Stimulated activated CD4-positive, alpha-beta T cell treated with anti-CD3 and anti-CD28 coated beads, Interleukin-4, amount 100 ng/mL, for 48 hours (primary cell): ENCODE results near the gene RAP1GDS1.
A peak's percentile ranks its signal among the peaks of the same experiment; 100 is the strongest.

ENCODE experiments used
- DNase-seq, 2 donors: peaks; one replicate each; pipeline ENCODE4 v3.0.0-alpha.2; 2020; ENCODE audit warnings: low read depth in 2 of 2

RAP1GDS1 gene, protein sequence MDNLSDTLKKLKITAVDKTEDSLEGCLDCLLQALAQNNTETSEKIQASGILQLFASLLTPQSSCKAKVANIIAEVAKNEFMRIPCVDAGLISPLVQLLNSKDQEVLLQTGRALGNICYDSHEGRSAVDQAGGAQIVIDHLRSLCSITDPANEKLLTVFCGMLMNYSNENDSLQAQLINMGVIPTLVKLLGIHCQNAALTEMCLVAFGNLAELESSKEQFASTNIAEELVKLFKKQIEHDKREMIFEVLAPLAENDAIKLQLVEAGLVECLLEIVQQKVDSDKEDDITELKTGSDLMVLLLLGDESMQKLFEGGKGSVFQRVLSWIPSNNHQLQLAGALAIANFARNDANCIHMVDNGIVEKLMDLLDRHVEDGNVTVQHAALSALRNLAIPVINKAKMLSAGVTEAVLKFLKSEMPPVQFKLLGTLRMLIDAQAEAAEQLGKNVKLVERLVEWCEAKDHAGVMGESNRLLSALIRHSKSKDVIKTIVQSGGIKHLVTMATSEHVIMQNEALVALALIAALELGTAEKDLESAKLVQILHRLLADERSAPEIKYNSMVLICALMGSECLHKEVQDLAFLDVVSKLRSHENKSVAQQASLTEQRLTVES

GRCh38 chr4:98260579-98261404 lies at the start of gene RAP1GDS1:
RAP1GDS1 (plus strand) TSS chr4:98261384; CDS start chr4:98261566, 182 bp downstream.
- DNase-seq: peak; percentile 87 to 94

DNA sequence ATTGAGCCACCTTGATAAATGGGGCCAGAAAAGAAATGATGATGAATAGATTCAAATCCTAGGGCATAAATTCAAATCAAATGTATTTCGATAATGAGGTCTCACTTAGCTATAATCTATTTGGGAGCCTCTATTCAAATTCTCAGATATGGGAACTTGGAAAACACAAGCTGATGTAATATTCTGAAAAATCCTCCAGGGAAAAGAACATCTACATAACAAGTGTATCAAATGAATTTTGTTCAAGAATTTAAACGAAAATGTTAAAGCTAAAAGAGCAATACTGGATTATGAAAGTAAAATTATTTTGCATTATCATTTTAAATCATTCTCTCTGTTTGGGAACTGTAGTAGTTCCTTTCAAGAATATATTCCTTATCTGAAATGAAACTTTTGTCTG lies 38.9 kb upstream of the RAP1GDS1 start:
- no peak for DNase-seq

GRCh38 chr4:98226396-98226795 lies 34.8 kb upstream of the RAP1GDS1 start:
- no peak for DNase-seq

GRCh38 chr4:98230961-98231360 lies 30.2 kb upstream of the RAP1GDS1 start:
- no peak for DNase-seq

- DNase-seq: no peak
These were observed 29.0 kb upstream of the RAP1GDS1 start for GRCh38 chr4:98232202-98232601.

DNA sequence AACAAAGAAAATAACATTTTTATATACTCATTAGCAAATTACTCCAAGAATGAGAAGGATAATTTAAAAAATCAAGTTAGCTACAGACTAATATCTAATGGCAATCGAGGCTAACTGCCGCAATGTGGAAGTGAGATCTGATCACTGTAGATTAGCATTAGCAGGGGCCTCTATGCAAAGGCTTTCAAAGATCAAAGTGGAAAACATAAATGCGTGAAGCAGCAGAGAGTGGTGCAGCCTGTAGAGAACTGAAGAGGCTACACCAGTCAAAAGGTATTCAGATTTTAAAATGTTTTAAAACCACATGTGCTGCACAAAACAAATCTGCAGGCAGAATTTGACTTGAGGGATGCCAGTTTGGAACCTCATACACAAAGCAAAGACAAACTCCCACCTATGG lies 24.0 kb upstream of the RAP1GDS1 start:
- no peak for DNase-seq

- no peak for DNase-seq
These were observed 19.1 kb upstream of the RAP1GDS1 start for GRCh38 chr4:98242063-98242462.

DNA sequence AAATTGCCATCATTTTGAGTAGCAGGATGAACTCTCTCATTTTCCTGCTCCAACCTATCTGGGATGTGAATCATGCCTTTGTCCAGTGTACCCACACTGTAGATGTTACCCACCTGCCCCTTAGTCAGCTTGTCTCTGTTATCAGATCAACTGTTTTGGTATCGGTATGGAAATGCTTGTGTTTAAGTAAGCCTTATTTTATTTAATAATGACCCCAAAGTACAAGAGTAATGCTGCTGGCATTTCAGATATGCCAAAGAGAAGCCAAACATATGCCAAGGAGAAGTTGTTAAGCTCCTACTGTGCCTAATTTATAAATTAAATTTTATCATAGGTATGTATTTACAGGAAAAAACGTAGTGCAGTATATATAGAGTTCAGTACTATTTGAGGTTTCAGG lies 18.6 kb upstream of the RAP1GDS1 start:
- no peak for DNase-seq

DNA sequence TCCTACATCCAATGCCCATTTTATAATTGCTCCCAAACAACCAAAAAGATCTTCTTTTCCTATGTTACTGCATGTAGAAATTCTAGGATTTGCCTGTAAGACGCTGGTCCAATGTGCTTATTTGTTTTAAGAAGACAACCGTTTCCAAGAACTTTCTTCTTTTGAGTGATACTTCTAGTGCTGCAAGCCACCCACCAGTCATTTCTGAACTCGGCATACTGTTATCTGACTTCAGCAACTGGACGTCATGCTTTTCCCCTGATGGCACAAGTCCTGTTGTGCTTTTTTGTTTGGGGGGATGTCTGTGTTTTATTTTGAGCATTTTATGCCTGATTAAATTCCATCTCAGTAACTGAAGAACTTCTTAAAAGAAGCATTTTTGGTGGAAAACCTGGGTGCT lies 16.0 kb upstream of the RAP1GDS1 start:
- DNase-seq: no peak

DNA sequence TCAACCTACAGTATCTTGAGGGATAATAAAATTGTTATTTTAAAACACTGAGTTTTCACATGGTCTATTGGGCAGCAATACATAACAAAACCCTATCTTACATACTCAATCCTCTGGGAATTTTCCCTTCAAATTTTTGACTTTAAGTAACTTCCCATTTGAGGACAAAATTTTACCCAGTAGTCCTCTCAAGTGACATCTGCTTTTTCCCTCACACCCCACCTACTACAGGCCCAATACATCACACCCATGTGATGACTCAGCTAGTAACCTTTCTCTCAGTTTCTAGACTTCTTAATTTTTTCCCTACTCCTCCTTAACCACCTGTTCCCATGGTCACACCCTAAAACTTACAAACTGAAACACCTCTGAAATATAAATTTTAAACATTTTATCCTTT lies 12.2 kb upstream of the RAP1GDS1 start:
- DNase-seq: no peak

DNA sequence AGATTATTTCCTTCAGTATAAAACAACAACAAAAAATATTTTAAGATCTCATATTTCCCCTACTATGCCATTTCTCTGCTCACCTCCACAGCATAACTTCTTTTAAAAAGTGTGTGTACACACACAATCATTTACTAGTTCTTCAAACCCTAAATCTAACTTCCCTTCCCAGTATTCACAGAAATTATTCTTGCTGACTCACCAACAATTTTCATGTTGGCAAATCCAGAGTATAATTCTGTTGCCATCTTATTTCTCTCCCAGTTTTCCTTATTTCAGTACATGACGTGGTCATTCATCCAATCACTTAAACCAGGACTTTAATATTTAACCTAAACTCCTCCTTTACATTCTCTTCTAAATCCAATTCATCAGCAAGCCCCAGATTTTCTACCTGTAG lies 11.4 kb upstream of the RAP1GDS1 start:
- no peak for DNase-seq

DNA sequence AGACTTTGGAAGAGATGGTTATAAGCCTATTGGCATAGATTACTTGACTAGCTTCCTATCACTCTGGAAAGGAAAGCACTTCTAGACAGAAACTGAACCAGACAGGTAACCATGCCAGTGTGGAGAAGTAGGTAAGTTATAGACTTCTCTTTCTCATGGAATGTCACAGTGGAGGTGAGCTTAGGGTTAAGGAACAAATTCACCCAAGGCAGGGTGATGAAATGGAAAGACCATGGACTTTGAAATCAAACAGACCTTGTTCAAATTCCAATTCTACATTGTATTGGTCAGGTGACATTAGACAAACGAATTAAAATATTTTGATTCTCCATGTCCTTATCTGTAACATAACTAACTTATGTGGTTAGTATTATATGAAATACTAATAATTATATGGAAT lies 7.7 kb upstream of the RAP1GDS1 start:
- DNase-seq: no peak

DNA sequence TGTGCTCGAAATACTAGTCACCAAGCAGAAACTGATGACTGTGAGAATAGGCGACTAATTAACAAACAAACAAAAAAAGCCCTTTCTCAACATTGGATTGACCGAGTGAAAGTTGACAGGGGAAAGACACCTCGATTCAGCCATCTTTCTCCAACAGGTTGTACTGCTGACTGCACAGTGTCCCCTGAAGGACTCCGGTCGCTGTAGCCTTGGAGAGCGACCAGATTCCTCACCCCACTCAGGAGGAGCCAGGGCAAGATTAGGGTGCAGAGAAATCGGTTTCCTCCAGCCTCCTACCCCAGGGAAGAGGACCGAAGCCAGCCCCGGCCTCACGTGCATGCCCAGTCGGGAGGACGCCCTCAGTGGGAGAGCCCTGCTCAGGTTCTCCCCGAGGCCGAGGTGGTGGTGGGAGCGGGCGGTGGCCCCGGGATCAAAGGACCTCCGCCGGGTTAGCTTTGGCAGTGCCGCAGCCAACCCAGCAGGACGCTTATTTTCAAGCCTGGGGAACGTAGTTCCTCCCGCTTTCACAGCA lies 1.1 kb upstream of the RAP1GDS1 start:
- peak; percentile 31 for DNase-seq

DNA sequence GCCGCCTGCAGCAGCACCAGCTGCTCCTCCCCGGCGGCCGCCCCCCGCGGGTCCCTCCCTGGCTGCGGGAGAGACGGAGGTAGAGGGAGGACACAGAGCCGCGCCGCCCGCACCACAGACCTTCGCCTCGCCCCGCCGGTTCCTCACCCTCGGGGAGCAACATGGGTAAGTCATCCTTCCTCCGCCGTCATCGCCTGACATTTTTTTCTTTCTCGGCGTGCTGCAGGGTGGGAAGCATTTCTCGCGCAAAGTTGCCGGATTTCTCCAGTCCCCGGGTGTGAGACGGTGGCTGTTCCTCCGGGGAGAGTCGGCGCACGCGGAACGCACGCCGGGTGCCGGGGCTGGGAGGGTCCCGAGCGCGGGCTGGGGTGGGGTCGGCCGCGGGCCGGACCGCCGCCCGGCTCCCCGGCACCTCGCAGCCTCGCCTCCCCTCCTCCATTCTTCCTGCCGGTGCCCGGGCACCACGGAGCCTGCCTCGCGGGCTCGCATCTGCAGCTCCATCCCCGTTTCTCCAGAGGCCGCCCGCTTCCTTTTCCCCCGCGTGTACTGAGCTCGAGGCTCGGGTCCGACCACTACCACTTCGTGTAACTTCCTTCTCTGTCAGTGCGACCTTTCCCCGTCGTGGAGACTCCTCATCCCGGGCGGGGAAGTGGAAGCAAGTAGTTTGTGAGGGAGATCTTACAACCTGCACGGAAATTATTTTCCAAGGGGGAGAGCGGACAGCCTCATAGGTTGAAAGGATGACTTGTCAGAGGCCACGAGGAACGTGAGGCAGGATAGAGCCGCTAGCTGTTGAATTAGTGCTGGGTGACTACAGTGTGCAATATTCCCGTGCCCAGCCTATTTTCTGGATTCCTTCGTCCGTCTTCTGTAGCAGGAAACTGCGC lies 464 bp downstream of the RAP1GDS1 start:
- peak; percentile 22 to 49 for DNase-seq

- no peak for DNase-seq
These were observed 1.2 kb downstream of the RAP1GDS1 start for GRCh38 chr4:98262431-98262830.

GRCh38 chr4:98267498-98267897 lies 6.3 kb downstream of the RAP1GDS1 start:
- DNase-seq: no peak

- no peak for DNase-seq
These were observed 14.0 kb downstream of the RAP1GDS1 start for GRCh38 chr4:98275145-98275544.

DNA sequence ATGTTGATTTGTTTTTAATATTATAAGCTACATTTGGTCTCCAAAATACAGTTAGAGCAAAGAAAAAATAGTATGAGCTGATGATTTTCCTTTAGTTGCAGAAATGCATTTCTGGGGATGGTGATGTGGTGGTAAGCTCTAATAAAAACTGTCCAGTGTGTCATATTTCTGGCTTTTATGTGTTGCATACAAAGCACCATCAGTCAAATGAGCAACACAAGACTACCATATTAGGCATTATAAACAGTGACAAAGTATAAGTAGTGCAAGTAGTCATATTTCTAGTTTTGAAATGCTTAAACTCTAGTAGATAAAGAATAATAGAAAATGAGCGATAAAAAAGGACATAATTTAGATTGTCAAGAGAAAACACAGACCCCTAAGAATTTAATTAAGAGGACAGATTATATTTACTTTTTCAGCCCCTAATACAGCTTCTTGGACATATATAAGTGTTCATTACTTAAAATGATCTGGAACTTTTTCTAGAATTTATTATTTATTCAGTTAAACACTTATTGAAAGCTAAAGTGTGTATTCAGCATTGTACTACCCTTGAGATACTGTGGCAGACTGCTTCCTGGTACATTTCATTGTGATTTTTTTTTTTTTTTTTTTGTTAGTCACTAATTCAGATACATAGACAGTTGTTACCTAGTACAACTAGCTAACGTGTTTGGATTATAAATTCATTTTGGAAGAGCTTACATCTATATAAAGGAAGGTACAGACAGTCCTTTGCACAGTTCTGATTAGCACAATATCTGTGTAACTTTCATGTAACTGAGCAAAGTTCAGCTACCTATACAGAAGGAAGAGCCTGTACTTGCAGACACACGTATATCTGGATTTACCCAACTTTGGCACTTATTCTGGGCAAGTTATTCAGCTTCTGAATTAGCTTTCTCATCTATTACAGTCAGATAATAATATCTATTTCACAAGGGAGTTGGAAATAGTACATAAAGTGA lies 22.3 kb downstream of the RAP1GDS1 start:
- DNase-seq: no peak

- no peak for DNase-seq
These were observed 23.5 kb downstream of the RAP1GDS1 start for GRCh38 chr4:98284640-98285046.

DNA sequence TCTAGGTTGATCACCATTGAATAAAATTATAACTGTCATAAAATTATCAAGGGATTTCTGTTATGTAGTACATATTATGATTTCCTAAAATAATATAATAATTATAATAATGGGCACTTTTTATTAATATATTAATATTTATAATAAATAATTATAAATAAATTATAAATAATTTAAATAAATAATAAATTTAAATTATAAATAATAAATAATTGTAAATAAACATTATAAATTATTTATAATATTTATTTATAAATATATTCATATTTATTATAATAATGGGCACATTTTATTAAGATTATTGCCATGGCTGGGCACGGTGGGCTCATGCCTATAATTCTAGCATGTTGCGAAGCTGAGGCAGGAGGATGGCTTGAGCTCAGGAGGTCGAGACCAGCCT lies 24.5 kb downstream of the RAP1GDS1 start:
- DNase-seq: no peak
